ENCODE measurements around the gene TCHHL1.

- TF ChIP-seq CTCF (IDR thresholded peaks at IDR 0.05; ENCODE audit: low read depth, low read length) (no peak), EZH2phosphoT487 (IDR thresholded peaks at IDR 0.05; ENCODE audit: low read depth) (no peak)
Measured at GRCh38 chr1:152047413-152047729, 41.5 kb downstream of the TCHHL1 start.
